HG03558 (cell line): ENCODE results near the gene EPS15.
A peak's percentile ranks its signal among the peaks of the same experiment; 100 is the strongest.

Experiments
- ATAC-seq: cut with Tn5 transposase; IDR thresholded peaks from one replicate; pipeline ENCODE4 v1.9.1; 2021; ENCODE audit warnings: moderate number of reproducible peaks; ENCODE audit not compliant: unreplicated experiment; ENCODE audit errors: extremely low read depth

EPS15 gene

DNA sequence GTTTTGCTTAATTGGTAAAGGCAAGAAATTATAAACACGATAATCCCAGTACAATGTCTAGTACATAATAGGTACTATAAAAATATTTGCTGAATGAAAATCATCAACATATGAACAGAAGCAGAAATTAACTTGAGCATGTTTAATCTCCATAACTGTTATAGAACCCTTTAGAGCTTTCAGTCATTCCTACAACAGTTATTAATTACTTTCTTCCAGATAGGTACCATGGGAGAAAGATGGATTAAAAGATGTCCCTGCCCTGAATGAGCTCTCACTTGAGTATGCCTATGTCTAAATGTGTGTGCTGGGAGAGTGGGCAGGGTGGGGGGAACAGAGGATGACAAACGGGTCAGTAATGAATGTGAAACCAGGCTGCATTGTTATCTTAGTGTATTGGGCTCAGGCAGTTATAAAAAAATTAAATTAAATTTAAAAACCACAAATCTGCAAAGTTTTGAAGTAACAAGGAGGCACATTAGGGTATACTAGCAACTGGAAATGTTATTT is 2.4 kb downstream of the EPS15 start:
- no peak for ATAC-seq

DNA sequence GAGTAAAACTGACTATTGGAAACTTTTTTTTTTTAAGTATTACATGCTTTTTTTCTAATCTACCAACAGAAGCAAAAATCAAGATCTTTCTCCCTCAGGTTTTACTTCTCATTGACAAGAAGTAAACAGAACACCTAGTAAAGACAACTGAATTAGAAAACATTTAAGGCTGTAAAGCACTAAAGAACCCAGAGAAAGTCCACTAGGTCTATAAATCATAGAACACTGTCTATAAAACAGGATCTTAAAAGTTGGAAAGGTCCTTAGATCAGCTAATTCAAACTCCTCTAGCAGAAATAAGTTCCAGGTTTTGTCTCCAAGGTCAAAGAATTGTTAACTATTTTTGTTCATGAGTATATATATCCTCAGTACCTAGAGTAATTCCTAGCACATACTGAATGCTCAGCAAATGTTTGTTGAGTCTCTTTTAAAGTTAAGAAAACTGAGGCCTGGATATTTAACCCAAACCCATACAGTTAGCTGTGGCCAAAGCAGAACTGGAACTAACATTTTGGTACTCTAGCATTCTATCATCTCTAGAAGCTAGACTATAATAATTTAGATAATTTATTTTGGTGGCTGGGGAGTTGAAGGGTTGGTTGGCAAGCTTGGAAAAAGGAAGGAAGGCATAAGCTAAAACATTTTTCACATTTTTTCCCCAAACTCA is 3.0 kb downstream of the EPS15 start:
- no peak for ATAC-seq

DNA sequence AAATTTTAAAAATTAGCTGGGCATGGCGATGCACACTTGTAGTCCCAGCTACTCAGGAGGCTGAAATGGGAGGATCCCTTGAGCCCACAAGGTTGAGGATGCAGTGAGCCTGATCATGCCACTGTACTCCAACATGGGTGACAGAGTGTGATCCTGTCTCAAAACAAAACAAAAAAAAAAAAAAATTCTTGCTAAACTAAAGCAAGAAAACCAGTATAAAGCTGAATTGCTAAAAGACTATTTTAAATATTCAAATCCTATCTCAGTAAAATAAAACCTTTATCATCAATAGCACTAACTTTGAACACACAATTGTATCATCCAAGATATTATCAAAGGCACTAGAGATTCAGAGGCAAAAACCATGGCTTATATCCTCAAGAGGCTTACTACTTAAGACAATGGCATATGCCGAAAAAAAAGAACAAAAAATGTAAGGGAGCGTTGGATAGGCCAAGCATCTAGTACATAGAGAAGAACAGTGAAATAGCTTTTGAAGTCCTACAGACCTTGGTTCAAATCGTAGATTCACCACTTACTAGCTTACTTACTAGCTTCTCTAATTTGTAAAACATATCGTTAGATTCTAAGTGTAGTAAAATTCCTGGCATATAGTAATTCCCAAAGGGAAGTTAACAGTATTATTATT is 3.6 kb downstream of the EPS15 start:
- no peak for ATAC-seq

DNA sequence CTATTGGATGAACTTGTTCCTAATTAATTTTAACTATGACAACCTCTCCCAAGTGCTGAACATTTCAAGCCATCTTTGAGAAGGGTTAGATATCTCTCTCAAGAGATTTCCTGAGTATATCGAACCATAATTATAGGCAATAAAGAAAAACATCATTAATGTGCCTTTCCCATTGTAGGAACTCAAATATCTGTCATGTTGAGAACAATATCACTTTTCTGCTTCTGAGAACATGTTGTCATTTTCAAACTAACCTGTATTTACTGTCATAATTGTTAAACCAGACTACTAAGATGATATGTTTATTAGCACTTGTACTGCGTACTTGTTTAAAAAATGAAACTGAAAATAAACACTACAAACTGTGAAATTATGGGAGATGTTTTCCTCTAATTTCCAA is 4.3 kb downstream of the EPS15 start:
- ATAC-seq = no peak

DNA sequence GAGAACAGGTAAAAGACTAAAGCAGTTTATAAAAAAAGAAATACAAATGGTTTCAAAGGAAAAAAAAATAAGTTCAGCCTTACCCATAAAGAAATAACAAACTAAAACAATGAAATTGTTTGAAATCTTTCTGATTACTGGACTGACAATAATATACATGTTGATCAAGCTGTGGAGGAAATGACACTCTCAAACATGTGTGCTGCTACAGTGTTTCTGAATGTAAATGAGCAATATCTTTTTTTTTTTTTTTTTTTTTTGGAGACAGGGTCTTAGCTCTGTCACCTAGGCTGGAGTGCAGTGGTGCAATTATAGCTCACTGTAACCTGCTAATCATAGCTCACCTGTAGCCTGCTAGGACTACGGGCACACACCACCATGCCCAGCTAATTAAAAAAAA is 6.5 kb downstream of the EPS15 start:
- ATAC-seq = no peak

DNA sequence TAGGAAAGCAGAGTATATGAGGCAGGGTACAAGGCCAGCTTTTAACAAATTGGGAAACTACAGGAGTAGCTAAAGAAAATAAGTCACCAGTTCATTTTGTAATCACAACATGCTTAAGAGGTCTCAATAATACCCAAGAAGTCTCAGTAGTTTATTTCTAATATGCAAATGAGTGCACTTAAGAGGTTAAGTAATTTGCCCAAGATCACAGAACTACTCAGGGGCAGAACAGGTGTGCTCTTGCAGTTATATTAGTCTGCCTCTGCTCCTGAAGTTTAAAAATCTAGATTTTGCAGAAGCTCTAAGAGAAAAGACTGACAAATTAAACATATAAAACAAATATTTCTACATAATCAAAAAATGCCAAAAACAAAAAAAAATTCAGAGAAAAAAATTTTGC is 6.9 kb downstream of the EPS15 start:
- ATAC-seq = no peak

DNA sequence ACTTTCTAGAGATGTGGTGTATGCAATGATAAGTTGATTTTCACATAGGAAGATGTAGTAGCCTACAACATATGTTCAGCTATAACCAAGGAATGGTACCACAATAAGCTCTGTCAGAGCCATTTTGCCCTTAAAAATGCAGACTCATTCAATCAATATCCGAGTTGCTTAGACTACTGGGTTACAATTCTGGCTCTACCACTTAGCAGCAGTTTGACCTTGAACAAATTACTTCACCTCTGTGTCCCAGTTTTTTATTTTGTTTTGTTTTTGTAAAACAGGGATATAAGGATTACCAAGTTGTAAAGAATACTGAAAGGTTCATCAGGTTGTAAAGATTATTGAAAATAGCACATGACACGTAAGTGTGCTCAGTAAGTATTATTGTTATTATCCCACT is 9.3 kb downstream of the EPS15 start:
- no peak for ATAC-seq

DNA sequence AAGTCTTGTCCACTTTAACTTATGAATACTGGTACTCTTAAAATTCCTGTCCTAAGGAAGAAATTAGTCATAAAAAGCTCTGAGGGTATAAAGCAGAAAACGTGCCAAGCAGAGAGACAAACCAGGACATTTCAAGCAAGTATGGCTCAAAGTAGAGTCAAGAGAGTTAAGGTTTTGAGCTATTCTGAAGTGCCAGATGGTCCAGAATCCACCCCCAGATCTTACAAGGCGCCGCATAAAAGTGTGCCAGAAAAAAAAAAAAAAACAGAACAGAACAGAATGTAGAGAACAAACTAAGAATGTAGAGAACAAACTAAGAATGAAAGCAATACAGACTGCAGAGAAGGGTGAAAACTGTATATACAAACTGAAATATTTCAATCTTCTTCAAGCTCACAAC is 12.5 kb downstream of the EPS15 start:
- no peak for ATAC-seq

DNA sequence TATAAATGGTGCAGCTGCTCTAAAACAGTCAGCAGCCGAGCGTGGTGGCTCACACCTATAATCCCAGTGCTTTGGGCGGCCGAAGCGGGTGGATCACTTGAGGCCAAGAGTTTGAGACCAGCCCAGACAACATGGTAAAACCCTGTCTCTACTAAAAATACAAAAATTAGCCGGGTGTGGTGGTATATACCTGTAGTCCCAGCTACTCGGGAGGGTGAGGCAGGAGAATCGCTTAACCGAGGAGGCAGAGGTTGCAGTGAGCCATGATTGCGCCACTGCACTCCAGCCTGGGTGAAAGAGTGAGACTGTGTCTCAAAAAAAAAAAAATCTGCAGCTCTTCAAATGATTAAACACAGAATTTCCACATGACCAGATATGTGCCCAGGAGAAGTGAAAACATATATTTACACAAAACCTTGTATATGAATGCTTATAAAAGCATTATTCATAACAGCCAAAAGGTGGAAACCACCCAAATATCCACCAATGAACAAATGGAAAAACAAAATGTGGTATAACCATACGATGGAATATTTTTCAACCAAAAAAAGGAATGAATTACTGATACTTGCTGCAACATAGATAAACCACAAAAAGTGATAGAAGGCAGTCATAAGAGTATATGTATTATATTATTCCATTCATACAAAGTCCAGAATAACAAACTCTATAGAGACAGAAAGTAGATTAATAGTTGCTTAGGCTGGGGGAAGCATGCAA is 14.1 kb downstream of the EPS15 start:
- ATAC-seq = no peak

DNA sequence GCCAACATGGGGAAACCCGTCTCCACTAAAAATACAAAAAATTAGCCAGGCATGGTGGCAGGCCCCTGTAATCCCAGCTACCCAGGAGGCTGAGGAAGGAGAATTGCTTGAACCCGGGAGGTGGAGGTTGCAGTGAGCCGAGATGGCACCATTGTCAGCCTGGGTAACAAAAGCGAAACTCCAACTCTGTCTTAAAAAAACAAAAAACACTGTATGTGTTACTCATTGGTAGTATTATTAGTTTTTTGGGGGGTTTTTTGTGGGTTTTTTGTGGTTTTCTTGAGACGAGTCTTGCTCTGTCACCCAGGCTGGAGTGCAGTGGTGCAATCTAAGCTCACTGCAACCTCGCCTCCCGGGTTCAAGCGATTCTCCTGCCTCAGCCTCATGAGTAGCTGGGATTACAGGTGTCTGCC is 17.8 kb downstream of the EPS15 start:
- ATAC-seq = peak; percentile 39

DNA sequence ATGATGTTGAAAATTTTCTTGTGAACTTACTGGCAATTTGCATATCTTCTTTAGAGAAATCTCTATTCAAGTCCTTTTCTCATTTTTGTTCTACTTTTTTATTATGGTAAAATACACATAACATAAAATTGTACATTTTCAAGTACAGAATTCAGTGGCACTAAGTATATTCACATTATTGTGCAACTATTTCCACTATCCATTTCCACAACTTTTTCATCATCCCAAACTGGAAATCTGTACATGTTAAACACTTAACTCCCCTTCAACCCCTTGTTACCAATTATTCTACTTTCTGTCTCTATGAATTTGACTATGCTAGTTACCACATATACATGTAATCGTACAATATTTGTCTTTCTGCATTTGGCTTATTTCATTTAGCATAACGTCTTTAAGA is 19.4 kb downstream of the EPS15 start:
- ATAC-seq = no peak

DNA sequence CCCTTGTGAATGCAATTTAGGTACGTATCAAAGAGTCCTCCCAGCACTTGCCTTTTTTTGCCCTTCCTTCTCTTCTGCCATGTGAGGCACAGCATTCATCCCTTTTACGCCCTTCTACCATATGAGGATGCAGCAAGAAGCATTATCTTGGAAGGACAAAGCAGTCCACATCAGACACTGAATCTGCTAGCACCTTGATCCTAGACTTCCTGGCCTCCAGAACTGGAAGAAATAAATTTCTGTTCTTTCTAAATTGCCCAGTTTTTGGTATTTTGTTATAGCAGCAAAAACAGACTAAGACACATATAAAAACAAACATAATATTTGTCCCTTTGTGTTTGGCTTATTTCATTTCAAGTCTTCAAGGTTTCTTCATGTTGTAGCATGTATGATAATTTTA is 20.1 kb downstream of the EPS15 start:
- no peak for ATAC-seq

DNA sequence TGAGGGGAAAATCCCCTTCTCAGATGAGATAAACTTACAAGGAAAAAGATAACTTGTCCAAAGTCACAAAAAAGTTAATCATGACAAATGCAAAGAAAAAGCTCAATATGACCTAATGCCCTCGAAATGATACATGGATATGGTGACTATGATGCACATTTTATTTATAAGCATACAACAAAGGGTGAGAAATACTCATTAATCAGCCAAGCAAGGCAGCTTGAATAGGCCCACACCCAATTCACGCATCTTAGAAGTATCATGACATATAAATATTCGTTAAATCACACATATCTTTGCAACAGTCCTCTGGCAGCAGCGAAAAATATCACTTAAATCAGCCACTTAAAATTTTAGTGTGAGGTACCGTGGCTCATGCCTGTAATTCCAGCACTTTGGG is 21.7 kb downstream of the EPS15 start:
- no peak for ATAC-seq

DNA sequence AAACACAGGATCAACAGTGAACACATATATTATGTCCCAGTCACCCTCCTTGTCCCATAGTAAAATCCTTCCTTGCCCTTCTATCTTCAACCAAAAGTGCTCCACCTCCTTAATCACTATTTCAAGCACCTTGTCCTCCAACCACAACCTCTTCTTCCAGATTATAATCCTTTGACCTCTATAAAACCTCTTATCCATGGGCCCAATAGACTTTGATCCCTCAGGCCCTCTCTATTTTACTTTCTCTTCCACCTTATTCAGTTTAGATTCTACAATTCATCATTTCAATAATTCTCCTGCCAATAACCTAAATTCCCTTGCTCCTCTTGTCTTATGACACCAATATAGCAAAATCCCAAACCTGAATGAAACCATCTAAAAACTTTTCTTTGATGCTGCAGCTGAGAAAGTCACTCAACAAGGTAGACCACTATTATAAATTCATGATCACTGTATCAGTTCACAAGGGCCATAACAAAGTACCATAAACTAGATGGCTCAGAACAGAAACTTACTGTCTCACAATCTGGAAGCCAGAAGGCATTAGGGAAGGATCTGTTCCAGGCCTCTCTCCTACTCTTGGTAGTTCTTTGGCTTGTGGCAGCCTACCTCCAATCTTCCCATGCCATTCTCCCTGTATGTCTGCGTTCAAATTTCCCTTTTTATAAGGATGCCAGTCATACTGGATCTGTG is 24.8 kb downstream of the EPS15 start:
- no peak for ATAC-seq

DNA sequence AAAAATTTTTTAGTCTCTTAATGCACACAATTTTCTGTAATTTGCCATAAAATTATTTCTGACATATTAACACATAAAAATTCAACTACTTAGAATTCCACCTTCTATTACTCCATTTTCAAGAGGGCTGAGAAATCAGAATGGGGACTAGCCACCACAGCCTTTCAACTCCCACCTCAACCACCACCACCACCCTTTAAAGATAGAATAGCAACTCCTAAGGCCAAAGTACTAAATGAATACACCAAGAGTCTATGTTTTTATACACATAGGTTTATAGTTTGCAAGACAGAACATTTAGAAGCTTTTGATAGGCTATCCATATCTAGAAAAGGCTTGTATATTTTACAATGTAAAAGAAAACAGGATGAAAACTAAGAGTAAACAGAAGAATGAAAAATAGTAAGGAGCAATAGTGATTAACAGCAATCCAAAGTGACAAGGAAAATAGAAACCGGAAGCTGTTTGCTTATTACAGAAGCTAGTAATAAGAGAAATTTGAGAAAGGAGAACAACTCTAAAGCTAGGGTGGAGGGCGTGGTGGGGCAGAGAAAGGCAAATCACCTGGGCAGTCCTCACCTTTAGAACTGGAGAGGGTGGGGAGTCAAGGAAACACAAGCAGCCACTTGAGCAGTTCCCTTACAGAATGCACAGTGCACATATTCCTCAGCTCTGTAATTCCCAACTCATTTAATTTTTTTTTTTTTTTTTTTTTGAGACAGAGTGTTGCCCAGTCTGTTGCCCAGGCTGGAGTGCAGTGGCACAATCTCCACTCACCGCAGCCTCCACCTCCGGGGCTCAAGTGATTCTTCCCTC is 27.7 kb downstream of the EPS15 start:
- ATAC-seq = no peak

DNA sequence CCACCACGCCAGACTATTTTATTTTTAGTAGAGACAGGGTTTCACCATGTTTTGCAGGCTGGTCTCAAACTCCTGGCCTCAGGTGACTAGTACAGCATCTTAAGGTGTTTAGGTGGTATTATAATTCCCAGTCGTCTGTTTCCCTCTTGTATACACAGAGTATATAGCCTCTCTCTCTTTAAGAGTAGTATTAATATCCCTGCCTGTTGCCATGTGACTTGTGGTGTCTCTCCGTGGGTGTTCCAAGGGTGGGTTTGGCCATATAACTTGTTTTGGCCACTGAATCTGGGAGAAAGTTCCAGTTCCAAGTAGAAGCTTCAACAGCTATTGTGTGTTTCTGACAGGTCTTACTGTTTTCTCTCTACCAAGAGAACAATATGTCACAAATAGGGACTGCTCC is 29.6 kb downstream of the EPS15 start:
- ATAC-seq = no peak

DNA sequence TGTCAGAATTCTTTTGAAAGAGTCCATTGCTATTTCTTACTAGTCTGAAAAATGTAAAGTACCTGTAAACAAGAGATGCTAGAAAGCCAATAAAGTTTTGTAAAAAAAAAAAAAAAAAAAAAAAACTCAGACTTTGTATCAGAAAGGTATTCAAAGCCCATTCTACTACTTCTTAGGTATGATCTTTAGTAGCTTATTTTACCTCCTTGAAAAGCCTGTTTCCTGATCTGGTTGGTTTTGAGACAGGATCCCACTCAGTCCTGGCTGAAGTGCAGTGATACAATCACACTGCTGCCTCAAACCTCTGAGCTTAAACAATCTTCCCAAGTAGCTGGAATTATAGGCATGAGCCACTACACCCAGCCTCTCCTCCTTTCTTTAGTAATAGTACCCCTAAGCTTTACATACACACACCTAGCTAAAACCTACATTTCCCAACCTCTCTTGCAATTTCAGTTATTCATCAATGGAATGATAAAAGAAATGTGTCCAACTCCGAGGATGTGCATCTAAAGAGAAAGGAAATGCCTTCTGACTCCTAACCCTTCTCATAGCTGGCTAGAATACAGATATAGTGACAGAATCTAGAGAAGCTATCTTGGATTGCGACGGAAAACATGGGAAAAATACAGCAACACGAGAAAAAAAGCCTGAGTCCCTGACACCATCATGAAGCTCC is 30.6 kb downstream of the EPS15 start:
- no peak for ATAC-seq

DNA sequence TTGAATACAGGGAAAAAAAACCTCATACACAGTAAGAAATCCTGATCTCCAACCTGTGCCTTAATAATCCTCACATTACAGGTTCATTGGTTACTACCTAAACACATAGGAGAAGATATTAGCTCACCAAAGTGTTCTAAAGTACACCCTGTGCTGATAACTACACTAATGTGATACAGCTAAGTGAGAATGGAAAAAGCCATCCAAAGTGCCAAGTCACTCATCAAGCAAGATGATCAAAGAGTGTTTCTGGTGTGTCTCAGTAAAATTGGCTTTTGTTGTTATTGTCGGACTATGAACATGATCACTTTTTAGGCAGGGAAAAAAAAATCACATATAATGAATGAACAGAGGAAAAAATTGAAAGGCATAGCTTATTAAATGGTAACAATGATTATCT is 31.4 kb downstream of the EPS15 start:
- ATAC-seq = no peak

DNA sequence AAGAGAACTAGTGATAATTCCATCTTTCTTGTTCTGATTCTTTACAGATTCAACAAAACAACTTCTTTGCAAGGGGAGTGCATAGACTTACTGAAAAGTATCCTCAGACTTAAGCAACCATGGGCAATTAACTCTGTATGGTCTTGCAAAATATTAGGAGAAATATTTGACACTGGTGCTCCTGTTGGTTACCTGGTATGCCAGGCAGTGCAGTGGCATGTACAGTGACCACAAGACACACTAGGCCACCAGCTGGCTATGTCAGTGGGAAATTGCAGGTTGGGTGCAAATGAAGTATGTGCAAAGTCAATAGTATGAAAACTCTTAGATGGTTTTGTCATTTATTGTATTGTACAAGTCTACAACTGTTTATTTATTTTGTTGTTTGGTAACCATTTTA is 34.5 kb downstream of the EPS15 start:
- ATAC-seq = no peak

DNA sequence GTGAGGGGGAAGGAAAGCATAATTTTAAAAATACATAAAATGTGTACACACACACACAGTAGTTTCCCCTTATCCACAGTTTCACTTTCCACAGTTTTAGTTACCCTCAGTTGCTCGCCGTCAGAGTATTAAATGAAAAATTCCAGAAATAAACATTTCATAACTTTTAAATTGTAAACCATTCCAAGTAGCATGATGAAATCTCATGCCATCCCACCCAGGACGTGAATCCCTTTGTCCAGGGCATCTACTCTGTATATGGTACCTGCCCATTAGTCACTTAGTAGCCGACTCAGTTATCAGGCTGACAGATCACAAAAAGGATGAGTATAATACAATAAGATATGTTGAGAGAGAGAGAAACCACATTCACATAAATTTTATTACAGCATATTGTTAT is 36.2 kb downstream of the EPS15 start:
- ATAC-seq = no peak
